Natural killer cell (primary cell): ENCODE measurements around the gene DHTKD1. TPM values are rescaled to one million over a fixed set of nuclear protein-coding genes. Genes with fewer than 3 reads are reported as not detected.

Experiments
- ATAC-seq, 3 donors: fragments of 150-1000 bp in 2 of 3; fragments of 200-7000 bp in 1 of 3; cut with Tn5 transposase; 1 replicate in 1 of 3; 2 replicates in 2 of 3; pipeline ENCODE4 v1.10.0; 2021; ENCODE audit warnings: mild to moderate bottlenecking in 2 of 3, moderate library complexity in 2 of 3
- DNase-seq, 2 donors: peaks; one replicate each; pipeline versions ENCODE4 v3.0.0 to v3.0.0-alpha.2; 2013 to 2021; ENCODE audit warnings: mixed read lengths in 1 of 2
- H3K27ac ChIP-seq: one replicate; pipeline ENCODE4 v1.5.1; 2013; ENCODE audit warnings: mild to moderate bottlenecking, low read length
- H3K27me3 ChIP-seq: one replicate; pipeline ENCODE4 v1.6.1; 2013; ENCODE audit warnings: low read length; ENCODE audit not compliant: control insufficient read depth, insufficient read depth
- H3K36me3 ChIP-seq: one replicate; pipeline ENCODE4 v1.6.1; 2013; ENCODE audit warnings: low read length; ENCODE audit not compliant: control insufficient read depth, insufficient read depth
- H3K4me1 ChIP-seq: one replicate; pipeline ENCODE4 v1.6.1; 2013; ENCODE audit warnings: low read length; ENCODE audit not compliant: control insufficient read depth, insufficient read depth
- H3K4me3 ChIP-seq: one replicate; pipeline ENCODE4 v1.5.1; 2013; ENCODE audit warnings: low read length
- H3K9me3 ChIP-seq: one replicate; pipeline ENCODE4 v1.6.1; 2013; ENCODE audit warnings: low read length; ENCODE audit not compliant: control insufficient read depth, insufficient read depth
- H3K27ac Mint-ChIP-seq, 2 donors: one replicate each; pipeline ENCODE4 v1.8.0; 2022; ENCODE audit warnings: mild to moderate bottlenecking in 2 of 2, mixed read lengths in 2 of 2, moderate library complexity in 1 of 2
- H3K27me3 Mint-ChIP-seq, 2 donors: one replicate each; pipeline ENCODE4 v1.8.0; 2022; ENCODE audit warnings: low read depth in 2 of 2, mixed read lengths in 2 of 2
- H3K36me3 Mint-ChIP-seq: one replicate; pipeline ENCODE4 v1.8.0; 2022; ENCODE audit warnings: mixed read lengths
- H3K4me1 Mint-ChIP-seq, 2 donors: one replicate each; pipeline ENCODE4 v1.8.0; 2022; ENCODE audit warnings: mixed read lengths in 2 of 2
- H3K4me3 Mint-ChIP-seq: one replicate; pipeline ENCODE4 v1.8.0; 2022; ENCODE audit warnings: mild to moderate bottlenecking, moderate library complexity, mixed read lengths
- H3K9me3 Mint-ChIP-seq, 2 donors: one replicate each; pipeline ENCODE4 v1.8.0; 2022; ENCODE audit warnings: mixed read lengths in 2 of 2
- CTCF ChIP-seq: fragments of 200-600 bp; IDR thresholded peaks from one replicate; pipeline ENCODE4 v1.8.0; 2022; ENCODE audit warnings: antibody characterized with exemption
- whole genome bisulfite sequencing: methylation state at CpG from one replicate; pipeline ENCODE4 v1.1.7; 2013; ENCODE audit warnings: missing lambda C conversion rate; ENCODE audit not compliant: insufficient coverage; 5-methylcytosine and 5-hydroxymethylcytosine counted together
- intact Hi-C: fragments of 100-400 bp; cut with micrococcal nuclease; formaldehyde crosslinking; loops from one replicate; pipeline ENCODE4 v1.14.2; 2022
- total RNA-seq, 4 donors: library from RNA; stranded (reverse); fragments of 120-200 nt in 1 of 4; gene quantifications; one replicate each; pipeline versions ENCODE4 v1.2.3 to v1.2.4, GENCODE V29; 2013 to 2022

The DHTKD1 gene
- total RNA-seq, 3 donors from 2014 or later (not counting 1 experiment from before 2014, with no cell fraction given) = 14.4 to 17.3 (median 14.8) TPM

GRCh38 chr10:12042797-12043651, 25.7 kb upstream of the DHTKD1 start, which contains the start of gene UPF2:
UPF2 (minus strand) TSS chr10:12042809; CDS start chr10:12035423, 7,386 bp downstream.
- intact Hi-C loops = loop anchor here (1.0 to 2.0 kb wide), 2 partner anchors 25 to 152 kb away; partner anchors contain the start of genes DHTKD1 and NUDT5
- 1% methylated on average over 48 of the region's 56 CpGs for WGBS
- ATAC-seq (peak; percentile 85 to 93 (median 88)), DNase-seq (peak; percentile 88 to 98)
- Mint-ChIP-seq H3K27ac (peak within 1 kb of the TSS; percentile 97 to 98), H3K9me3 (no peaks in the 10 kb centered on the region), H3K27me3 (no peaks in the 10 kb centered on the region), H3K4me3 (peak within 1 kb of the TSS; percentile 98), H3K36me3 (no peaks in the 10 kb centered on the region), H3K4me1 (peaks cover 27 to 34% of the 10 kb centered on the region in 2 donors)
- Histone ChIP-seq H3K4me3 (peak within 1 kb of the TSS; percentile 100), H3K27me3 (no peaks in the 10 kb centered on the region), H3K27ac (peak within 1 kb of the TSS; percentile 95), H3K4me1 (peaks cover 12% of the 10 kb centered on the region), H3K36me3 (no peaks in the 10 kb centered on the region), H3K9me3 (no peaks in the 10 kb centered on the region)
- no peak for TF ChIP-seq CTCF

- intact Hi-C loops = no loop called here
- Mint-ChIP-seq H3K27ac (no peak overlapping the region), H3K36me3 (no peaks in the 10 kb centered on the region), H3K4me3 (no peak overlapping the region), H3K4me1 (peaks cover 22 to 24% of the 10 kb centered on the region in 2 donors), H3K9me3 (no peaks in the 10 kb centered on the region), H3K27me3 (no peaks in the 10 kb centered on the region)
- Histone ChIP-seq H3K27me3 (no peaks in the 10 kb centered on the region), H3K27ac (no peak overlapping the region), H3K36me3 (no peaks in the 10 kb centered on the region), H3K4me3 (no peak overlapping the region), H3K4me1 (peaks cover 12% of the 10 kb centered on the region), H3K9me3 (no peaks in the 10 kb centered on the region)
- no peak for DNase-seq
- no peak for ATAC-seq
- 97% methylated on average over 4 of the region's 5 CpGs for WGBS
- TF ChIP-seq CTCF = no peak
These were observed 23.2 kb upstream of the DHTKD1 start for GRCh38 chr10:12045596-12045995.

GRCh38 chr10:12048547-12048946, 20.2 kb upstream of the DHTKD1 start:
- Mint-ChIP-seq H3K9me3 (no peaks in the 10 kb centered on the region), H3K4me3 (no peak overlapping the region), H3K27me3 (no peaks in the 10 kb centered on the region), H3K4me1 (peaks cover under 1% of the 10 kb centered on the region in 2 donors), H3K36me3 (no peaks in the 10 kb centered on the region), H3K27ac (no peak overlapping the region)
- Histone ChIP-seq H3K27me3 (no peaks in the 10 kb centered on the region), H3K4me3 (no peak overlapping the region), H3K4me1 (peaks cover 10% of the 10 kb centered on the region), H3K27ac (no peak overlapping the region), H3K36me3 (no peaks in the 10 kb centered on the region), H3K9me3 (no peaks in the 10 kb centered on the region)
- TF ChIP-seq CTCF = no peak
- WGBS = 86% methylated on average over 8 of the region's 8 CpGs
- DNase-seq = no peak
- intact Hi-C loops = no loop called here
- no peak for ATAC-seq
